ENCODE results near the gene VAMP5.

DNA sequence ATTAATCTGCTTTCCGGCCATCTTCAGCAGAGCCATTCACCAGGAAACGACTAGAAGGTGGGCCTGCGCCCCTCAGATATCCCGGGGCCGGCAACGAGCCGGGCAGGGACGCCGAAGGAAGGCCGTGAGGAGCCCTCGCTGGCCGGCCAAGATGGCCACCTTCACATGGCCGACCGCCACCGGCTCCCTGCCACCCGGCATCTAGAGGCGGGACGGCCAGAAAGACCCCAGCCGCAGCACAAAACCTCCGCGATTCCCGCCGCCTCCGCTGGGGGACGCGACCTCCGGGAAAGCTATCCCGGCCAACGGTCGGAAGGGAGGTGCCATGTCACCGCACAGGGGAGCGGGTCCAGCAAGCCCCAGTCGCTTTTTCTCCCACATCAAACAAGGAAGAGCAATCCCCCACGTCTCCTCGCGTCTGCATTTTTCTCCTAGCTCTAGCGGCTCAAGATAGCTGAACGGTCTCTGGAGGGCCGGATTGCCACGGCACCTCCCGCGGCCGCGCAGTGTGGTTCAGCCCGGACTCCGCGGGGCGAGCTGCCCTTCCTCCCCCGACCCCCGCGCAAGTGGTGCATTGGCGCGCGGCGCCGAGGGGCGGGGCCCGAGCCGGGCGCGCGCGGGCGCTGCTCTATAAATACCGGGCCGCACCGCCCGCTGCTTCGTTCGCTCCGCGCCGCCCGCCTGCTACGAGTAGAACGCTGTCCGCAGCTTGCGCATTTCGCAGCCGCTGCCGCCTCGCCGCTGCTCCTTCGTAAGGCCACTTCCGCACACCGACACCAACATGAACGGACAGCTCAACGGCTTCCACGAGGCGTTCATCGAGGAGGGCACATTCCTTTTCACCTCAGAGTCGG lies 45.5 kb upstream of the VAMP5 start, which contains the start of gene MAT2A:
- TF ChIP-seq, protein P1, sequence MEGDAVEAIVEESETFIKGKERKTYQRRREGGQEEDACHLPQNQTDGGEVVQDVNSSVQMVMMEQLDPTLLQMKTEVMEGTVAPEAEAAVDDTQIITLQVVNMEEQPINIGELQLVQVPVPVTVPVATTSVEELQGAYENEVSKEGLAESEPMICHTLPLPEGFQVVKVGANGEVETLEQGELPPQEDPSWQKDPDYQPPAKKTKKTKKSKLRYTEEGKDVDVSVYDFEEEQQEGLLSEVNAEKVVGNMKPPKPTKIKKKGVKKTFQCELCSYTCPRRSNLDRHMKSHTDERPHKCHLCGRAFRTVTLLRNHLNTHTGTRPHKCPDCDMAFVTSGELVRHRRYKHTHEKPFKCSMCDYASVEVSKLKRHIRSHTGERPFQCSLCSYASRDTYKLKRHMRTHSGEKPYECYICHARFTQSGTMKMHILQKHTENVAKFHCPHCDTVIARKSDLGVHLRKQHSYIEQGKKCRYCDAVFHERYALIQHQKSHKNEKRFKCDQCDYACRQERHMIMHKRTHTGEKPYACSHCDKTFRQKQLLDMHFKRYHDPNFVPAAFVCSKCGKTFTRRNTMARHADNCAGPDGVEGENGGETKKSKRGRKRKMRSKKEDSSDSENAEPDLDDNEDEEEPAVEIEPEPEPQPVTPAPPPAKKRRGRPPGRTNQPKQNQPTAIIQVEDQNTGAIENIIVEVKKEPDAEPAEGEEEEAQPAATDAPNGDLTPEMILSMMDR (IDR thresholded peaks at IDR 0.05; ENCODE audit: insufficient read depth, low read depth, low read length) = peak; percentile 54
- no peak for TF ChIP-seq EZH2 (IDR thresholded peaks at IDR 0.05; ENCODE audit: insufficient read depth, low read length)

Data from astrocyte (in vitro differentiated cells and primary cell).